NCI-H2196 treated with DMSO at 0.1 percent for 48 hours (cell line): ENCODE results near the gene BTLA.
"Not testable (repeated sequence)": the region's sequence is repeated elsewhere in the genome, so short reads cannot be mapped to it uniquely, and the experiment has no call there.

Source experiments
- DNase-seq: peaks from one replicate; lab custom pipeline; 2025; ENCODE audit not compliant: unreplicated experiment; lab: John Stamatoyannopoulos, UW

The BTLA gene

DNA sequence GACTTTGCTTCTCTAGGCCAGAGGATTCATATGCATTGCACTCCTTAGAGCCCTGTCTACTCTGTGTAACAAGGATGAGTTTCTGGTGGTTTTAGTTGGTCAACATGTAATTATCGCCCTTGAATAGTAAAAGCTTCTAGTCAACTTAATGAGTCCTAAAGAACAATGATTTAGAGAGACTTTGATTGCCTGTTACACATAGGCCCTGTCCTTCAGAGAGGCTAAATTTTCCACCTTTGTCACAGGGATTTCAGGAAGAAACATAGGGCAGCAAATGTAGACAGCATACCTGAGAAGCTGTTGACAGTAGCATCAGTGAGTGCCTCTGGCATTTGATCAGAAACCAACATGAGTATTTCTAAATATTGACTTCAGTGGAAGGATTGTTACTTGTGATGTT lies 7.1 kb downstream of the BTLA start:
- no peak for DNase-seq

DNA sequence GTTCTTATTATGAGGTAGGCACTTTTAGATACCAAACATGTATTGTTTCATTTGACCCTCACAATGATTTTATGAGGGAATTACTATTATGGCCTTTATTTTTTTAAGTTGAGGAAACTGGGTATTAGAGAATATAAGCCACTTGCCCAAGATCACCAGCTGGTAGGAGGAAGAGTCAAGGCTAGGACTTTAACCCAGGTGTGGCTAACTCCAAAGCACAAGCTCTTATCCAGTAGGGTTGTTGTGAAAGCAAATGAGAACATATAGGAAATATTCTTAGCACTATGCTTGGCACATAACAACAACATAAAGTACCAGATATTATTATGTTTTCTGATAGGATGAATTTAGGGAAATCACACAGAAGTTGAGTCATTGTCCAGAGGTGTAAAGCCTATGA lies 7.9 kb downstream of the BTLA start:
- DNase-seq = no peak

DNA sequence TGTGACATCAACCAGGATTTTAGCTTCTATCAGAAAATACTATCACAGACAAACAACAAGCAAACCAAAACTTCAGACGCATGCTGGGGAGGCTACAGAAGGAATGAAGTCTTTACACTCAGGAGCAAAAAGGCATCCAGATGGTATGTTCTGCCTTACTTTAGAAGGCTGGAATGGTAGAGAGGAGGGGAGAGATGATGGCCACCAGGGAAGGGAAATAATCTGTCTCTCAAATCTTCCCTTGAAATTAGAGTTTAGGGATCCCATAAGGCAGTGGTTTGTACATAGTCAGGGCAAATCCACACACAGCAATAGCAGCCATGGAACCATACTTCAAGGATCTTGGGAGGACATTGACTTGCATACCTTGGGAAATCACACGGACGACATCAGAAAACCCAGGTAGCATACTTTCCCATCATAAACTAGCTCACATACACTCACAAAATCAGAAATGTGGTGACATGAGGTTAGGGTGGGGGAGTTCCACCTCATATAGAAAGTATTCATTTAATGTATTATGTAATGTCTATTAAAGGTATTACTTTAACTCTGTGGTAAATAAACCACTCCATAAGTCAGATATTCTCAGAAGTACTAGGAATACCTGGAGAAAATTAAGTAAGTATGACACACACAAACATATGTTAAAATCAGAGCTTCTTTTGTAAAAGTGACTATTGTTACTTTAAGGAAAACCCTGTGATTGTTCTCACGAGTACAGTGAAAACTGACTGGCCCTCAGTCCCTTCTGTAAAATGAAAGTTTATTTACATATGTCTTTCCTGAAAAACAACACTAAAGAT lies 9.4 kb downstream of the BTLA start:
- DNase-seq = no peak

DNA sequence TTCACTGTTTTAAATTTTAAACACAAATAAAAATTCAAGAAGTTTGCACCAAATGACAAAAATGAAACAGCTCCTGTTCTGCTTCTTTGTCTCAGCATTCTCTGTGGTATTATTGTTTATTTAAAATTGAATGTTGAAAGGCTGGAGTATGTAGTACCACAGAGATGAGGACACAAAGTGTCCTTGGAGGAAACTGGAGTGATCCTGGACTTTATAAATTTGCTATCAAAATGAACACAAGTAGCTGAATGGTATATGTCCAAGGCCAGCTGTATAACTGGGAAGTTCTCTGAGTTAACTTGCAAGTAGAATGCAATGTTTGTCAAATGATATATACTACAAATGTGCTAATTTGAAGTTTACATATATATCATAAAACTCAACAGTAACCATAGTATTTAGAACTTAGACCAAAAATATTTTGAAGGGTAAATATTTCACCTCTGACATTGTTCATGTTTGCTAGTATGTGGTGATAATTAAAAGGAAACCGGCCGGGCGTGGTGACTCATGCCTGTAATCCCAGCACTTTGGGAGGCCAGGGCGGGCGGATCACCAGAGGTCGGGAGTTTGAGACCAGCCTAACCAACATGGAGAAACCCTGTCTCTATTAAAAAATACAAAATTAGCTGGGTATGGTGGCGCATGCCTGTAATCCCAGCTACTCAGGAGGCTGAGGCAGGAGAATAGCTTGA lies 12.3 kb downstream of the BTLA start:
- no peak for DNase-seq

DNA sequence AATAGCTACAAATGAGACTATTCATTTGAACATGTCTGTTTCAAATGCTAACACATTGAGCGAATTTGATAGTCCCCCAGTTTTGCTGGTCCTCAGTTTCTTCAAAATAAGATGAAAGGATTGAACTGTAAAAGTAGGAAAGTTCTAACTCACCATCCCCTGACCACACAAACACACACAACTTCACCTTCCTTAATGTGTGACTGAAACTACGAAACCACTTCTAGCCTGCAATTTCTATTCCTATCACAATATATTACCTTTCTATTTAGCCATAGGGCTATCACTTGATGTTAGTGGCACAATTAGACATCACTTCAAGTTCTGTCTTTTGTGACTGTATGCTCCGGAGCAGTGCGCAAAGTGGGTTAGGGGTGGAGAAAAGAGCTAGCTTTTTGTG lies 14.9 kb downstream of the BTLA start:
- no peak for DNase-seq

DNA sequence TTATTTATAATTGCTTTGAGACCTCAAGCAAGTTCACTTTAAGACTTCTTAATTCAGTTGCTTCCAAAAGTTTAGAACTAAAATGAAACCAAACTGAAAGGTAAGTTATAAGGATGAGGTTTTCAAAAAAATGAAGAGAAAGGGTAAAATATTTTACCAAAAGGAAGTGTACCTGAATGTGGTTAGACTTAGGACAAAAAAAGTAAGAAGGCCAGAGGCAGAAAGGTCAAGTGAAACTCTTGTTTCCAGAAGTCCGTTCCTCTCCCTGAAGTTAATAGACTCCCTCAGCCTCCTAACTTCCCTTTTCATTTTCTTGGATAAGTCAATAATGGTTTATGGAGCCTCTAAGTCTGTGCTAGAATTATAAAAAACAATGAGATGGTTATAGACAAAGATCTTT lies 16.6 kb downstream of the BTLA start:
- no peak for DNase-seq

DNA sequence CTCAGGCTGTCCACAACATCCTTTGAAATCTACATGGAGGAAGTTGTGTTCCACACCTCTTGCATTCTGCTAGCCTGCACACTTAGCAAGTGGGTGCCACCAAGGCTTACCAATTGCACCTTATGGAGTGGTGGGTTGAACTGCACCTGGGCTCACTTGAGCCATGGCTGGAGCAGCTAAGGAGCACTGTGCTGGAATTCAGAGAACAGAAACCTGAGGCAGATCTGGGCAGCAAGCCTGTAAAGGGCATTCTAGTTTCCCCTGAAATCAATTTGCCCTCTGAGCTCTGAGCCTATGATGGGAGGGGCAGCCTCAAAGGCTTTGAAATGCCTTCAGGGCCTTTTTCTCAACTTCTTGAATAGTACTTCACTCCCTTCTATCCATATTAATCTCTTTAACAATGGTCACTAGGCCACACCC lies 18.0 kb downstream of the BTLA start:
- DNase-seq = no peak

DNA sequence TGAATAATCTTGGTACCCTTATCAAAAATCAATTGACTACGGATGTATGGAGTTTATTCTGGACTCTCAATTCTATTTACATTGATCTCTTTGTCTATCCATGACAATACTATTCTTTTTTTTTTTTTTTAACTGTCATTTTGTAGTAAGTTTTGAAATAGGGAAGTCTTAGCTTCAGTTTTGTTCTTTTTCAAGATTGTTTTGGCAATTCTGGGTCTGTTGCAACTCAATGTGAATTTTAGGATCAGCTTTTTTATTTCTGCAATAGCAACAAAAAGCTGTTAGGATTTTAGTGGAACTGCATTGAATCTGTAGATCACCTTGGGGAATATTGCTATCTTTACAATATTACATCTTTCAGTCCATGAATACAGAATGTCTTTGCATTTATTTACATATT lies 21.4 kb downstream of the BTLA start:
- DNase-seq = no peak

DNA sequence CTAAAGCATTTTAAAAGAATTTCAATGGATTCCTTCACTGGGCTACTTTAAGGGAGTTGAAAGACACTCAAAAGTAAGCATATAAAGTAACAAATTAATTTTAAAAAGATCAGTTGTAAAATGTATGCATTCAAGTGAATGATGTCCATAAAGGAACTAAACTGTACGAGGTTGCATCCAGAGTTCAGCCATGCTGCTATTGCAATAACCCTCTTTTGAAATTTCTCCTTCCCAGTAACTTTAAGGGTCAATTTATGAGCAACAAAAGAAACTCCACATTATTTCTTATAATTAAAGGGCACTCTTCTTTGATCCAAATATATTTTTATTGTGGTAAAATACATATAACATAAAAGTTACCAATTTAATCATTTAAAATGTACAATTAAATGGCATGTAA lies 22.9 kb downstream of the BTLA start:
- DNase-seq = no peak

DNA sequence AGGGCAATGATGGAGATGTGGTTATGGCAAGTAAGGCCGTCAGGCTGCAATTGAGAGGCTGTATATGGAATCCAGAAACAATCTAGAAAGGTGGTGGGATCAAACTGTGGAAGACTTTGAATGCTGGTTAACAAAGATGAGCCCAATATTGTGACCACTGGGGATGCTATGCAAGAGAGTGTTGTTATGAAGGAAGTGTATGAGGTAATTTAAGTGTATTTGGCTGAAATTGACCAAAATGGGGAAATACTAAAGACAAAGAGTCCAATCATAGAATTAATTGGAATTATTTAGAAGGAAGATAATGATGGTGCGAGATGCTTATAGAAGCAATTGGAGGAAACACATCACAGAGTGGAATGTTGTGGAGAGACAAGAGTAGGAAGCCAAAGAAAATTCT lies 24.5 kb downstream of the BTLA start:
- no peak for DNase-seq

DNA sequence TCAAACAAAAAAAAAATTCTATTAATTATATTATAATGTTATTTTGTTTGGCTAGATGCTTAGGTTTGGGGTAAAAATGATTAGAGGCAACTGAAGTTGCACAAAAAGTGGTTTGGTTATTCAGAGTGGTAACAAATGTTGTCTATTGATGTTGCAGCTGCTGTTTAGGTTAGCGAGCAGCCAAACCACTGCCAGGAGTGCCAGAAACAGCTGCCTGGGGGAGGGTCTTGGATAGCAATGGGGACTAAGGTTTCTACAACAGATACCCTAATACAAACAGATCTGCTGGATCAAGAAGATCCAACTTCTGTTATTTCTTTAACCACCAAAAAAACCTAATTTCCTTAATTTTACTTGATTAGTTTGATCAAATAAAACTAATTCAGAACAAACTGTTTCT lies 26.6 kb downstream of the BTLA start:
- no peak for DNase-seq

DNA sequence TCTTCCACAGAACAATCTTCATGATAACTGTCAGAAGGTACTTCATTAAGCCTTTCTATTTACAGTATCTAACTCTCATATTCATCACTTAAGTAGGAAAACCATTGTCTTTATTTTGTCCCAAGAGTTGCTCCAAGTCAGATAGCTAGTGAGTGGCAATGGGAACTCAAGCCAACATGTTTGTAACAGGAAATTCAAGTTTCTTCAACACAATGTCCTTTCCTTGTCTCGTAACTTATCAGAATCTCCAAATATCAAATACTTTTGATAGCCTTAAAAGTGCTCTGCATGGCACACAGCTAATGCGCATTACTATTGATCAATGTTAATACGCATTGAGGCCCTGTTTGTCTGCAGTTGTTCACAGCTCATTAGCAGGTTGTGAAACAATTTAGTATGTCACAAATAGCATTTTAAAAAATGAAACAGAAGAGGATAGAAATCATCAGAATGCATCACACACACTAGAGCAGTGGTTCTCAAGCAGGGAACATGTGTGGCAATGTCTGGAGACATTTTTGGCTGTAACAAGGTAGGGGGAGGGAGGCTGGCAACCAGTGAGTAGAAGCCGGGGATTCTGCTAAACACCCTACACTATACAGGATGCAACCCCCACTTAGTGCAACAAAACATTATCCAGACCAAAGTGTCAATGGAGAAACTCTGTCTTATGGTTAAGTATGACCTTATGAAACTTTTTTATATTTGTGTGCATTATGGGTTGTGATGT lies 27.5 kb downstream of the BTLA start:
- no peak for DNase-seq

DNA sequence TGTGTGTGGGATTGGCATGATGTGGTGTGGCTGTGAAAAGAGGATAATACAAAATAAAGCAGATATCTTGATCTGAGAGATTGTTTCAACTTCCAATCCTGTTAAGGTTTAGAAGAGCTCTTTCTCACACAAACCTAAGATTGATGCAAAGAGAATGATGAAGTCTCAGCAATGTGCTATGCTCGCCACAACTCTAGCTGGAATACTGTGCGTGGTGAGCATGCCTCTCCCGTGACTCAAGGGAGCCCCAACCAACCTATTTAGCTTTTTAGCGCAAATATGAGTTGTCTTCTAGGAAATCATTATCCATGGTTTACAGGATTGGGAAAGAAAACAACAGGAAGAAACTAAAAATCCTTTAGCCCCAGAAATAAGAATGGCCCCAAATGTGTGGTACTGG lies 28.5 kb downstream of the BTLA start:
- no peak for DNase-seq

DNA sequence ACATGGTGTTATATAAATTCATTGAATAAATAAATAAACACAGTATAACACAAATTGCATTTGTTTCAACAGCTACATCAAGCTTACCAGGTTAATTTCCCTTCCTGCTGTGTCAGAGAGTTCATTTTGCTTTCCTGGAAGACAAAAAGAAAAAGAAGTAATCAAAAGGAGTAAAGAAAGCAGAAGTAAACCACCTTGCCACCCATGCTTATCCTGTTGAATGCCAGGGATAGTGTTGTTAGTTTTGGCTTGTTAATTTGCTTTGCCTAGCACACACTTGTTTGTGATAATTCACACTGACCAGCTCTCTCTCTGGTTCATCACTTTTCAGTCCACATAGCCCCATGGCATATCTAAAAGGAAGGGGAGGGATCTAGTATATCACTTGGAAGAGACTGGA lies 29.6 kb downstream of the BTLA start:
- DNase-seq = no peak

DNA sequence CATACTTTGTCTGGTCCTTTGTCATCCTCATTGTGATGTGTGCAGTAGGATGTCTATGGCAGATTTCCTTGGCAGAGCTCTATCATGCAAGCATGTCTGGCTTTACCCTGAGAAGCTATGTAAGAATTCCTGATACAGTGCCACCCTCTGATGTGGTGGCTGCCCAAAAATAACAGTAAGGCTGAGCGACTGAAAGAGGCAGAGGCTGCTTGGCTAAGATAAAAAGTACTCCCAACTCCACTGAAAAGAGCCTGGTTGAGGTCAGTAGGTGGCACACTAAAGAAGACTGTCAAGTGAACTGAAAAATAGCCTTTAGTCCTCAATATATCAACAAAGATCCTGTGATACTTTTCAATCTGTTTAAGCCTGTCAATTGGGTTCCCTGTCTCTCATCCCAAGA lies 31.7 kb downstream of the BTLA start:
- no peak for DNase-seq

DNA sequence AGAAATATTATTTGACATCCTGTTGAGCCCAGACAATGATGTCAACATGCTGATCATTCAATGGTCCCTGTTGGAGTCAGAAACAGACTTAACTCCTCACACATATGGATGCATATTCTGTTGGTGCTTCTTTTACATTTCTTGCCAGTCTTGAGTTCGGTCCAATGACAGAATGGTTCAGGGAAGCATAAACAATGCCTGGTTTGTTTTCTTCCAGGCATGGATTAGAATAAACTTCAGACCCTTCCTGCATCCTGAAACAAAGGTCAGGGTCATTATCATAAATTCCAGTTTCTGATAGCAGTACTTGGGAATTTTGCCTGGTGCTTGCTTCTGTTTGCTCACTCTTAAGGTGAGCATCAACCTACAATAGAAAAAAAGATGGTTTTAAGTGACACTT lies 33.3 kb downstream of the BTLA start:
- no peak for DNase-seq

DNA sequence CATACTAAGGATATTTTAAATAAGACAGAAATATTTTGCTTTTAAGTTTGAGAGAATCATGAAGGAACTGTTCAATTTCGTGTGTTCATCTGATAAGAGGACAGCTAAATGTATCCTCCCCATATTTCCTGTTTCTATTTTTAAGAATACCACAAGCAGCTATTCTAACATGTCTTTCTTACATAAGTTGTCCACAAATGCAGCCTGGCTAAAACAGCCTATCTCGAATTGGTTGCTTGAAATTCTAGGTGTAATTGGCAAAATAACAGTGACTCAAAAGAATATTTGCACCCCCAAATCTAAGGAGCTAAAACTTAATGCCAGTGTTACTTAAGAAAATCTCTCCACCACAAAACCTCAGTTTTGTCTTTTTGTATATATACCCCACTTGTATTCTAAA lies 35.0 kb downstream of the BTLA start:
- DNase-seq = no peak

DNA sequence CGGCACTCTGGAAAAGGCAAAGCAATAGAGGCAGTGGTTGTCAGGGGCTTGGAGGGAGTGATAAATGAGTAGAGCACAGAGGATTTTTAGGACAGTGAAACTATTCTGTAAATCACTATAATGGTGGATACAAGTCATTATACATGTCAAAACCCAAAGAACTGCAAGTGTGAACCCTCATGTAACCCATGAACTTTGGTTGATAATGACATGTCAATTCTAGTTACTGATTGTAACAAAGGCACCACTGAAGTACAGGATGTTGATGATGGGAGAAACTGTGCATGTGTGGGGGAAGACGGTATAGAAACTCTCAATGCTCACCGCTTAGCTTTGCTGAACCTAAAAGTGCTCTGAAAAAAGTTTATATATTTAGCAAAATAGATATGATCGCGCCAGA lies 36.0 kb downstream of the BTLA start:
- DNase-seq = no peak

DNA sequence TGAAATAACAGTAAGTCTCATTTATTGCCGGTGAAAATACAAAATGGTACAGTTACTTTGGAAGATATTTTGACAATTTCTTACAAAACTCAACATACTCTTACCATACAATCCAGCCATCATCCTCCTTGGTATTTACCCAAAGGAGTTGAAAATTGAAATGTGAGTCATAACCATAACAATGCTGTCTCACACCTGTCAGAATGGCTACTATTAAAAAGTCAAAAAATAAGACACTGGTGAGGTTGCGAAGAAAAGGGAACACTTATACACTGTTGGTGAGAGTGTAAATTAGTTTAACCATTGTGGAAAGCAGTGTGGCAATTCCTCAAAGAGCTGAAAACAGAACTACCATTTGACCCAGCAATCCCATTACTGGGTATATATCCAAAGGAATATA lies 37.5 kb downstream of the BTLA start:
- not testable (repeated sequence) for DNase-seq

DNA sequence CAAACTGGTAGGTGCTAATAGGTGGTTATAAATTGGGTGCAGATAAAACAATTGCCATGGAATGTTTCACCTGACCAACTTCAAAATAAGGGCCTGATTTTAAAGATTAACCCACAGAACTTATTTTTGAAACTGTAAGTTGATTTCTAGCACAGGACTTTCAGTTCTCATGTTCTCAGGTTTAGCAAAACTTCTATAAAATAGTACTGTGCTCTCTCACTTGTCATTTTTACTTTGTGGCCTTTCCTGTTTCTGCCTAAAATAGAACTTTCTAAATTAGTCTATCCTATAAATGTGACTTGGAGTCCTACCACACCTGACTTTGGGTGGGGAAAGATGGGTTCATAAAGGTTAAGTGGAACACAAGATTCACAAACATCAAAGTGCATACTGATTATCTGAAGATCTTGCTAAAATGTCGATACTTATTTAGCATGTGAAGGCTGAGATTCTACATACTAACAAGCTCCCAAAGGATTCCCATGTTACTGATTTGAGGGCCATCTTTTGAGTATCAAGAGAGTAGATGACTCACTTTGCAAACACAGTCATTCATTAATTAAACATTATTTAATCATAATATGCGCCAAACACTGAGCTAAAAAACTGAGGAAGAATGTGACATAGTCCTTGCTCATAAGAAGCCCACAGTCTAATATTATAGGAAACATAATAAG lies 38.6 kb downstream of the BTLA start:
- no peak for DNase-seq

DNA sequence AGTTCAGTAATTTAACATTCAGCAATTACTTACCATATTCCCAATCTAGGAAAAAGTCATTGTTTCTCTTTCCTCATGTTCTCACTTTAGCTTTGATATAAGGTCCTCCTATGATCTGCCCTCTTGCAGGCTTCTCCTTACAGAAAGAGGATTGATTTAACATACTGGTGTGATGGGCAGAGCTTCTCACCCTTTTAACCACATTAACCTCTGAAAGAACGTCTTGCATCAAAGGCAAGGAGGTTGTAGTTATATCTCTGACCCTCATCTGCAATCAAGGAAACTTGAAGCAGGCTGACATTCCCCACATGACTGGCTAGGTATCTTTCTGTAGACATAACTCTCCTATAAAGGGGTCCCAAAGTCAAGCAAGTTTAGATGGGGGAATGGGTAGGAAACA lies 39.5 kb downstream of the BTLA start:
- no peak for DNase-seq

DNA sequence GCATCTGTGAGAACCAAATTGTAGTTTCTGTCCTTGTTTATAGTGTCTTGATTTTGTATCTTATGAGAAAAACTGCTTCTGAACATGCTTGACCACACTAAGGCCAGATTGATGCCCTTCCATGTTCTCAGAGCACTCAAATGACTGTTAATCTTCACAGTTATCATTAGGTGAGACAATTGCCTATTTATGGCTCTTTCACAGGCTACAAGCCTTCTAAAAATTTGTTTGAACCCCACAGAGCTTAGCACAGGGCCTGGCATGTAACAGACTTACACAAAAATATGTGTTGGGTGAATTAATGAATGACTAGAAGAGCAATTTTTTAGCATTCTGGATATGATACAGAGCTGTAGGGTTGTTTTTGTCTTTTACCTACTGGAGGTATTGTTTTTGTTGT lies 43.1 kb downstream of the BTLA start:
- no peak for DNase-seq
